Measurements from ENCODE around the gene RAMACL. TPM values are rescaled to one million over a fixed set of nuclear protein-coding genes. Genes with fewer than 3 reads are reported as not detected.

The RAMACL gene
- total RNA-seq, 1 donor from 2014 or later = not detected

DNA sequence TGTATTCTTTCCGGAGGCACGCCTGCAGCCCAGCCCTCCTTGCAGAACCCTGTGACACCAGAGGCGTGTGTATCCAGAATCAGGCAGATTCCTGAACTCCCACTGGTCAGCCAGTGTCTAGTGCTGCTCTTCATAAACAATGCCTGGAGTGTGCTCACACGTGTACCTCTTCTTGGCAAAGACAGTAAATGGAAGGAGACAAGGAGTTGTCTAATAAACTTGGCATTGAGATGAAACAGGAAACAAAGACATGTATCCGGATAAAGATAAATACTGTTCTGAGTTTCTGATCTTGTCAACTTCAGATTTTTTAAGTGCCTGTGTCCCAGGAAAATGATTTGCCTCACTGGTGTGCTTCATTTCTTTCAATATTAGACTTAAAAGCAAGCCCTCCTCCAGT, 38.9 kb upstream of the RAMACL start:
- Mint-ChIP-seq H3K36me3 (ENCODE audit: low read depth) (no peaks in the 10 kb centered on the region), H3K9me3 (no peaks in the 10 kb centered on the region), H3K27ac (no peak overlapping the region), H3K27me3 (ENCODE audit: low read depth) (peaks cover 53% of the 10 kb centered on the region), H3K4me3 (ENCODE audit: low read depth) (no peak overlapping the region), H3K4me1 (ENCODE audit: low read depth) (peaks cover 23% of the 10 kb centered on the region)
- intact Hi-C loops (cut with micrococcal nuclease) = loop anchor here (5.0 to 10.0 kb wide), 3 partner anchors 83 to 351 kb away; partner anchors contain the start of gene SFT2D1
- DNase-seq (ENCODE audit: low spot score) = no peak

DNA sequence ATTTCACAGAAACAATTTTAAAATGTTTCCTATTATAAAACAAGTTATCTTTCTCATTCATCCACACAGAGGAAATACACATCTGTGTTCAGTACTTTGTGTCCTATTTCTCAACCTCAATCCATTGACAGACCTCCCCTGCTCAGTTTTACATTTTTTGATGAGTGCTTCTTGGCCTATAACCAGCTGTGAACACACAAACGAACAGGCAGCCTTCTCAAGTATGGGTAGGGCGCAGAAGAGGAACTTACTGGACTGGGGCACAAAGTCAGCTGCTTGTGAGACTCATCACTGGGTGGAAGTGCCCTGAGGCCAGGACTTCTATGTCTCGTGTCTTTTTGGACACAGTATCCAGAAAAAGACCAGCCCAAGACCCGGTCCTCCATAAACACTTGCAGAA, 37.8 kb upstream of the RAMACL start:
- no peaks in the 10 kb centered on the region for H3K9me3 Mint-ChIP-seq
- peaks cover 16% of the 10 kb centered on the region for H3K4me1 Mint-ChIP-seq (ENCODE audit: low read depth)
- peaks cover 42% of the 10 kb centered on the region for H3K27me3 Mint-ChIP-seq (ENCODE audit: low read depth)
- no peak overlapping the region for H3K27ac Mint-ChIP-seq
- no peak overlapping the region for H3K4me3 Mint-ChIP-seq (ENCODE audit: low read depth)
- intact Hi-C loops (cut with micrococcal nuclease) = loop anchor here (10.0 kb wide), 1 partner anchor 349 kb away; no protein-coding TSS in a partner anchor
- DNase-seq (ENCODE audit: low spot score) = no peak
- H3K36me3 Mint-ChIP-seq (ENCODE audit: low read depth) = no peaks in the 10 kb centered on the region

DNA sequence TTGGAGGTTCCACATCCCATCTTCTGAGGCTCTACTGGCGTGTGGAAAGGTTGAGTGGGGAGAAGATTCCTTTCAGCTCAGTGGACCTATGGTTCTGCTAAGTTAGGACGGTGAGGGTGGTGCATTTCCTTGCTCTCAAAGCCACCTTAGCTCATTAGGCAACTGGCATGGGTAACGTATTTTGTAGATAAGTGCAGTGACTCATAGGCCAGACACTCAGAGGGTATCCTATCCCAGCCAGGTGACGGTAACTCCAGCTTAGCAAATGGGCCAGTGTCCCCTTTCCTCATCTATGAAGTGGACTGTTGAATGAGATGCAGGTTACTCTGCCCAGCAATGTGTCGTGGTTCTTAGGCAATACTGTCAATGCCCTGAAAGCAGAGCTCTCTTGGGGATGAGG, 36.8 kb upstream of the RAMACL start:
- Mint-ChIP-seq H3K27me3 (ENCODE audit: low read depth) (peaks cover 37% of the 10 kb centered on the region), H3K4me1 (ENCODE audit: low read depth) (peaks cover 13% of the 10 kb centered on the region), H3K27ac (no peak overlapping the region), H3K9me3 (no peaks in the 10 kb centered on the region), H3K36me3 (ENCODE audit: low read depth) (no peaks in the 10 kb centered on the region), H3K4me3 (ENCODE audit: low read depth) (no peak overlapping the region)
- DNase-seq (ENCODE audit: low spot score) = no peak
- intact Hi-C loops (cut with micrococcal nuclease) = loop anchor here (10.0 kb wide), 1 partner anchor 349 kb away; no protein-coding TSS in a partner anchor

DNA sequence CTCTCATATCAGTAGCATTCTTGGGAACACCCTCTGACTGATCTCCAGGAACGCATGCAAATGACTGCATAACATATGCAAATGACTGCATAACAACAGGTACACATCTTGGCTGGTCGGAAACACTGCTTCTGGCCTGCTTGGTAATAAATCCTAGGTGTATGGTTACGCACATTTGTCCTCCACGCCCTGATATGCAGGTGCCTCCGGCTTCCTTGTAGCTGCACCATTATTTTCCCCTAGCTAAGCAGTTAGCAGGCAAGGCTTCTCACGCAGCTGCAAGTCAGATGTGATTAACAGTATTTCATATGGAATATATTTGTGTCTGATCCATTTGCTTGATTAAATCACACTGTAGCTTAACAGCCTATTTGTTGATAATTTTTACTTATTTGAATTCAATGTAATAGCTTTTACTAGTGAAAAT, 34.6 kb upstream of the RAMACL start:
- H3K36me3 Mint-ChIP-seq (ENCODE audit: low read depth) = no peaks in the 10 kb centered on the region
- H3K4me3 Mint-ChIP-seq (ENCODE audit: low read depth) = no peak overlapping the region
- DNase-seq (ENCODE audit: low spot score) = no peak
- intact Hi-C loops (cut with micrococcal nuclease) = loop anchor here (10.0 kb wide), 1 partner anchor 346 kb away; no protein-coding TSS in a partner anchor
- H3K27ac Mint-ChIP-seq = no peak overlapping the region
- H3K27me3 Mint-ChIP-seq (ENCODE audit: low read depth) = peaks cover 31% of the 10 kb centered on the region
- peaks cover 8% of the 10 kb centered on the region for H3K4me1 Mint-ChIP-seq (ENCODE audit: low read depth)
- H3K9me3 Mint-ChIP-seq = no peaks in the 10 kb centered on the region

DNA sequence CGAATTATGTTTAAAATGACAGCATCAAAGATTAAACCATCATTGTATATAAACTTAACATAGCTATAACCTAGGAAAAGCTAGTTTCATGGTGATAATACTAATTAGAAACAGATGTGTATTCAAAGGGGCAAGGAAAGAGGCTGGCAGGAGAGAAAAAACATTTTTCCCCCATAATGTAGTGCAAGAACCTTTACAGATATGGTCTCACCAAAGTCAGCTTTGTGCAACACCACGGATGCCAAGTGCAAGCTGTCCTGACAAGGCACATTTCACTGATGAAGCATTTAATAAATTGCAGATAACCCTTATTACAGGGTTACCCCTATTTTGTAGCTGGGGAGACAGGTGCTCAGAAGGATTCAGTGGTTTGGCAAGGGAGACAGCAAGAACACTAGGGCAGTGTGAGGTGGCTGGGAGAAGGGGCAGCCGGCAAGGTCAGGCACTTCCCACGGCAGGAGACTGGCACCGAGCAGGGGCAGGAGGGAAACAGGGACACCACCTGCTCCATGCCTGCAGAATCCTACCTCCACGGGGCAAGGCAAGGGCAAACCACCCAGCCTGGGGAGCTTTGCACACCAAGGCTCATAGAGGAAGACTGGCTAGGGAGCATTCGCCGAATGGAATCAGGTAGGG, 34.1 kb upstream of the RAMACL start:
- no peaks in the 10 kb centered on the region for H3K9me3 Mint-ChIP-seq
- no peak for DNase-seq (ENCODE audit: low spot score)
- H3K4me1 Mint-ChIP-seq (ENCODE audit: low read depth) = peaks cover 3% of the 10 kb centered on the region
- H3K27me3 Mint-ChIP-seq (ENCODE audit: low read depth) = peaks cover 26% of the 10 kb centered on the region
- H3K4me3 Mint-ChIP-seq (ENCODE audit: low read depth) = no peak overlapping the region
- intact Hi-C loops (cut with micrococcal nuclease) = loop anchor here (10.0 kb wide), 1 partner anchor 346 kb away; no protein-coding TSS in a partner anchor
- no peak overlapping the region for H3K27ac Mint-ChIP-seq
- H3K36me3 Mint-ChIP-seq (ENCODE audit: low read depth) = no peaks in the 10 kb centered on the region

DNA sequence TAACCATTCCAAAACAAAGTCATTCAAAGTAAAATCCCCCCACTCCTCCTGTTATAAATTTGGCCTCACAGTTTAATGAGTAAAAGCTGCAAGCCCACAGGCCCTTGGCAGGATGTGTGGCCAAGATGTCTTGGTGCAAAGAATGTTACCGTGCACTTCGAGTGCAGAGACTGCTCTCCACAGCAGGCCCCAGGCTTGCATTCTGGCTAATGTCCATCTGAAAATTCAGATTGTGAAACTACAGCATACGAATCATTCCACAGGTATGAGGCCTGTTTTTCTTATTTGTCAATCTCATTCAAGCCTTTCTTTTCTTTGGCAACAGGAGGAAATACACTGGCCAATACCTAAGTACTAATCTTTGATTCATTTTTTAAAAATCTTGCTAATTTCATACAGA, 33.4 kb upstream of the RAMACL start:
- Mint-ChIP-seq H3K36me3 (ENCODE audit: low read depth) (no peaks in the 10 kb centered on the region), H3K4me3 (ENCODE audit: low read depth) (no peak overlapping the region), H3K27ac (no peak overlapping the region), H3K4me1 (ENCODE audit: low read depth) (no peaks in the 10 kb centered on the region), H3K27me3 (ENCODE audit: low read depth) (peaks cover 19% of the 10 kb centered on the region), H3K9me3 (no peaks in the 10 kb centered on the region)
- no peak for DNase-seq (ENCODE audit: low spot score)
- intact Hi-C loops (cut with micrococcal nuclease) = loop anchor here (10.0 kb wide), 1 partner anchor 345 kb away; no protein-coding TSS in a partner anchor

DNA sequence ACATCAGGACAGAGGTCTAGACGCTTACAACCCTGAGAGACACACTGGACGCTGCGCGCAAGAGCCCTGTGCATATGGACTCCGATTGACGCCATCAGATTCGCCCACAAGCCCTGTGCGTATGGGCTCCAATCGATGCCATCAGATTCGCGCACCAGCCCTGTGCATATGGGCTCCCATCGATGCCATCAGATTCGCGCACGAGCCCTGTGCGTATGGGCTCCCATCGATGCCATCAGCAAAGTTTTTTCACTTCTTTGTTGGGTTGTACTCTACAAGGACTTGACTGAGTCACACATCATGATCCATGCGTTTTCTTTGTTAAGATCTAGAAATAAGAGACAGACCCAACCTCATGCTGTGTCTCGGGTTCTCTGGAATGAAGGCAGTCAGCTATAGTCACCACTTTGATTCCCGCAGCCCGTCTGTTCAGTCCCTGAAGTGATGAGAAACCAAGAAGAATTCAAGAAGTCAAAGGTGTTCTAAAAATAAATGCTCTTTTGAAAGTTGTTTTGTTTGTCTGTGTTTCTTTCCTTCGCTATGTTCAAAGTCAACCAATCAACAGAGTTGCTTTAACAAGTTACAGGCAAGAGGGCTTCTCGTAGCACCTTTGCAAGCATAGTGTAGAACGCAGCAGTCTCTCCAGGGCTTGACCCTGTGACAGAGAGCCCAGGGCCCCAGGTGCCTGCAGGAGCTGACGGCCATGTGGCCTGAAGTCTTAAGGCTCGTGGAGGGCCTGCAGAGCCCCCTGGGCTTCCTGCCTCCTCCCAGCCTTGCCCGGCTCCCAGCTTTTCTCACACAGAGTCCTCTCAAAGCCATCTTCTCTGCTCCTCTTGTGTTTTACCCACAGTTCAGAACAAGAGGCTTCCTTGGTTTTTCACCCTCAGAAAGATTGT, 32.6 kb upstream of the RAMACL start:
- no peak for DNase-seq (ENCODE audit: low spot score)
- intact Hi-C loops (cut with micrococcal nuclease) = no loop called here
- Mint-ChIP-seq H3K36me3 (ENCODE audit: low read depth) (no peaks in the 10 kb centered on the region), H3K9me3 (no peaks in the 10 kb centered on the region), H3K4me1 (ENCODE audit: low read depth) (no peaks in the 10 kb centered on the region), H3K27ac (no peak overlapping the region), H3K27me3 (ENCODE audit: low read depth) (peaks cover 12% of the 10 kb centered on the region), H3K4me3 (ENCODE audit: low read depth) (no peak overlapping the region)

DNA sequence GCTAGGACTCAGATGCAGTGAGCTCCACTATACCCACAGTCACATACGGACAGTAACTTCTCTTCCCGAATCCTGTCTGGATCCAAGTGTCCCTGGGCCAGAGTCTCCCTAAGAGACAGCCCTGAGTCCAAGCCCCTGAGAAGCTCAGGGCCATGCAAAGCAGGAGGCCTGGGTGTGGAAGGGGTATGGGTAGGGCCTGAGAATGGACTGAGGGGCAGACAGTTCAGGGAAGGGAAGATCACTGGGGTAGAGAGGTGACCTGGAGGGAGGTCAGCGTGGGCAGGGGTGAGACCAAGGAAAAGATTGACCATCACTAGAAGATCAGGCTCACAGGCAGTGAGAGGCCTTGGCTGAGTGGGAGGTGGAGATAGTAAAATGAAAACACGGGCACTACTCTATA, 31.8 kb upstream of the RAMACL start:
- intact Hi-C loops (cut with micrococcal nuclease) = no loop called here
- H3K4me3 Mint-ChIP-seq (ENCODE audit: low read depth) = no peak overlapping the region
- peaks cover 9% of the 10 kb centered on the region for H3K27me3 Mint-ChIP-seq (ENCODE audit: low read depth)
- no peaks in the 10 kb centered on the region for H3K9me3 Mint-ChIP-seq
- no peak overlapping the region for H3K27ac Mint-ChIP-seq
- no peaks in the 10 kb centered on the region for H3K4me1 Mint-ChIP-seq (ENCODE audit: low read depth)
- no peaks in the 10 kb centered on the region for H3K36me3 Mint-ChIP-seq (ENCODE audit: low read depth)
- no peak for DNase-seq (ENCODE audit: low spot score)

DNA sequence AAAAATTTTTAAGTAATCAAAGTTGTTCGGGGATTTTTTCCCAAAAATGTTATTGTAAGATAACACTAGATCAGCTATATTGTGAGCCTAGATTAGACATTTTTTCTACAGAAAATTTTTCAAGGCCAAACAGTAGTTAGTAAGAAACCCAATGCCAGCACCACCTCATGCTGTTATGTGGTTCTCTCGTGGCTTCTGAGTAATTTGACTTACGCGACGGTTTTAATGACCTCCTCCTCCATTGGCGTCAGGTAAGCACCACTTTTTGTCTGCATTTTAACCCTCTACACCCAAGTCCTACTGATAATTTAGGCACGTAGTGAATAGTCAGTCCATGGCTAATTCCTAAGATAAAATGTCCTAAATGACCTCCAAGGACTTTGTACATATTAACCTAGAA, 30.9 kb upstream of the RAMACL start:
- no peak for DNase-seq (ENCODE audit: low spot score)
- Mint-ChIP-seq H3K4me1 (ENCODE audit: low read depth) (no peaks in the 10 kb centered on the region), H3K27ac (no peak overlapping the region), H3K4me3 (ENCODE audit: low read depth) (no peak overlapping the region), H3K36me3 (ENCODE audit: low read depth) (no peaks in the 10 kb centered on the region), H3K27me3 (ENCODE audit: low read depth) (no peaks in the 10 kb centered on the region), H3K9me3 (no peaks in the 10 kb centered on the region)
- intact Hi-C loops (cut with micrococcal nuclease) = no loop called here

DNA sequence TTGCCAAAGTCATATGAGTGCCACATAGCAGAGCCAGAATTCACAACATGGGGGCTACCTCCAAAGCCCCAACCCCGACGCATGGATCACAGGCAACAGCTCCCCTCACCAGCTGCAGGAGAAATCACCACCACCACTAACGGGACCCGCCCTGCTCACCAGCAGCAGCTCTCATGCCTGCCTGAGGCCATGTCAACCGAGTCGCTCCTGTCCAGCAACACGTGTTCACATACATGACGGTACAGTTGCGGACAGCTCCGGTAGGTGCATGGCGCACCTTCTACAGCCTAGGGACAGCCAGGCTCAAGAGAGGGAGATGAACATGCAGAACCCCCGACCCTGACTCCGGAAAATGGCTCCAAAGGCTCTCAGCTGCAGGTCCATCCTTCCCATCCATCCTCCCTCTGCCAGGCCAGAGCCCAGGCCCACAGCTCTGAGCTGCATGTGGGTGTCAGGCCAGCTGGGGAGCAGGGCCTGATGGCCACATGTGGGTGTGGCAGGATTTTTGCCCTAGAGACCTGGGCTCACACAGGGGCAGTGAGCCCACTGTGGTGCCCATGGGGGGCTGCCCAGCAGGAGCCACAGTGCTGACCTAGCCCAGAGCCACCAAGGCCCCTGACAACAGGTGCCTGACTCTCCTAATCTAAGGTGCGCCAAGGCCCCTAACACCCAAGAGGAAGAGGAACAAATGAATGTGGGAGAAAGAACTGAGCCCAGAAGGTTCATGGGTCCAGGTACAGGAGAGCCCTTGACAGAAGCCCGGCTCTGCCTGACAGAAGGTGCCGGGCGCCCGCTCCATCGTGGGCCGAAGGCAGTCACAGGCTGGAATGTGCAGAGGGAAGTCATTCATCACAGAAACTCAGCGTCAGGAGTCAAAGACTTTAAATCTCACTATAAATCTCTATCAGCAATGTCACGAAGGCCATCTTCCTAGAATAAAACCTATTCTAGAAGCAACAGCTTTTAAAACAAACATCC, 30.1 kb upstream of the RAMACL start:
- Mint-ChIP-seq H3K4me3 (ENCODE audit: low read depth) (no peak overlapping the region), H3K4me1 (ENCODE audit: low read depth) (no peaks in the 10 kb centered on the region), H3K27ac (no peak overlapping the region), H3K9me3 (no peaks in the 10 kb centered on the region), H3K36me3 (ENCODE audit: low read depth) (no peaks in the 10 kb centered on the region), H3K27me3 (ENCODE audit: low read depth) (no peaks in the 10 kb centered on the region)
- intact Hi-C loops (cut with micrococcal nuclease) = no loop called here
- no peak for DNase-seq (ENCODE audit: low spot score)

DNA sequence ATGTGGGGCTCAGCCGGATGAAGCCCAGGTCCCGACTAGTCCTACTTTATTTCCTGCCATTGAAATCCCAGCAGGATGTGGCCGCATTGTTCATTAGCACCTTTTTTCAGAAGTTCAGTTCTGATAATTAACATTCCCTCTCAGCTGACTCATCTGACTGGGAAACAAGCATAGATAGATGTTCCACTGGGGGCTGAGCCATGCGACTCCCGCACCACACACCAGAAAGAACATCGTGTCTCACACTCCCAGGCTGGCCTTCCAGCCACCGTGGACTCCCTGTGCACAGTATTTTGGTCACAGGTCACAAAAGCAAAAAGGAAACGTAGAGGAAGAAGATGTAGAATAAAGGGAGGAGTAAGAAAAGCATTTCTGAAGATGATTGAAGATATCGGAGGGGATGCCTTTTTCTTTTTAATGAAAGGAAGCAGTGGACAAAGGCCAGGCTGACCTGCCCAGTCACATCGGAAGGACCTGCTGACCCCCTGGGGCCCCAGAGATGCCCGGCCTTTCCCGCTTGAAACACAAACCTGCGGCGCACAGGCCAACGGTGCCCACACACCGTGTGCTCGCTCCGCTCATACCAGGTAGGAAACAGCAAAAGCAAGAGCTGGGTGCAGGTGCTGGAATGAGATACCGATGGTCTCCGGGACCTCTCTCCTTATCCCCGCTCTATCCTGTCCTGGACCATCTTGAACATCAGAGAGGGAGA, 28.7 kb upstream of the RAMACL start:
- Mint-ChIP-seq H3K36me3 (ENCODE audit: low read depth) (no peaks in the 10 kb centered on the region), H3K4me3 (ENCODE audit: low read depth) (no peak overlapping the region), H3K4me1 (ENCODE audit: low read depth) (no peaks in the 10 kb centered on the region), H3K9me3 (no peaks in the 10 kb centered on the region), H3K27ac (no peak overlapping the region), H3K27me3 (ENCODE audit: low read depth) (no peaks in the 10 kb centered on the region)
- DNase-seq (ENCODE audit: low spot score) = no peak
- intact Hi-C loops (cut with micrococcal nuclease) = no loop called here

DNA sequence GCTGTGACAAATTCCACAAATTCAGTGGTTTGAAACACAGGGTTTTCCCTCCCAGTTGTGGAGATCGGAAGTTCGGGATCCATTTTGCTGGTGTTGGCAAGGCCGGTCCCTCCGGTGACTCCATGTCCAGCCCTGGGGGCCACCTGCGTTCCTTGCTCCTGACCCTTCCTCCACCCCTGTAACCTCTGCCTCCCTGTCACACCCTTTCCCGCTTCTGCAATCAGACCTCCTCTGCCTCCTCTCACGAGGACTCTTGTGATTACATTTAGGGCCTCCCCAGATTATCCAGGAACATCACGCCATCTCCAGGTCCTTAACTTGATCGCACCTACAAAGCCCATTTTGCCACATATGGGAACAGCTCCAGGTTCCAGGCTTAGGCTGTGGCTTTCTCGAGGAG, 28.1 kb upstream of the RAMACL start:
- Mint-ChIP-seq H3K4me1 (ENCODE audit: low read depth) (no peaks in the 10 kb centered on the region), H3K4me3 (ENCODE audit: low read depth) (no peak overlapping the region), H3K36me3 (ENCODE audit: low read depth) (no peaks in the 10 kb centered on the region), H3K27ac (no peak overlapping the region), H3K27me3 (ENCODE audit: low read depth) (no peaks in the 10 kb centered on the region), H3K9me3 (no peaks in the 10 kb centered on the region)
- intact Hi-C loops (cut with micrococcal nuclease) = no loop called here
- no peak for DNase-seq (ENCODE audit: low spot score)
